ENCODE results near the gene CFAP47. TPM values are rescaled to one million over a fixed set of nuclear protein-coding genes. Genes with fewer than 3 reads are reported as not detected.

The CFAP47 gene
- total RNA-seq, 1 donor from 2014 or later: 0.10 TPM

DNA sequence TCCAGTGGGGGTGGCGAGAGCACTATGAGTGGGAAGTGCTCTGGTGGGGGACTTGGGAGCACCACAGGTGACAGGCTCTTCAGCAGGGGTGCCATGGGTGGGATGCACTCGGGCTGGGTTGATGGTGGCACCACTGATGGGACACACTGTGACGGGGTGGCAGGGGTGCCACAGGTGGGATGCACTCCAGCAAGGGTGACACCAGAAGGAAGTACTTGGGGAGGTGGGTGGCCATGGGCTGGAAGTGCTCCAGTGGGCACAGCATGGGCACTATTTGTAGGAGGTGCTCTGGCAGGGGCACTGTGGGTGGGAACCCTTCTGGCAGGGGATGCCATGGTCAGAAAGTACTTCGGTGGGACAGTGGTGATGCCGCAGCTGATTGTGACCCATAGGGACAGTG, 346.6 kb downstream of the CFAP47 start:
- DNase-seq: no peak

DNA sequence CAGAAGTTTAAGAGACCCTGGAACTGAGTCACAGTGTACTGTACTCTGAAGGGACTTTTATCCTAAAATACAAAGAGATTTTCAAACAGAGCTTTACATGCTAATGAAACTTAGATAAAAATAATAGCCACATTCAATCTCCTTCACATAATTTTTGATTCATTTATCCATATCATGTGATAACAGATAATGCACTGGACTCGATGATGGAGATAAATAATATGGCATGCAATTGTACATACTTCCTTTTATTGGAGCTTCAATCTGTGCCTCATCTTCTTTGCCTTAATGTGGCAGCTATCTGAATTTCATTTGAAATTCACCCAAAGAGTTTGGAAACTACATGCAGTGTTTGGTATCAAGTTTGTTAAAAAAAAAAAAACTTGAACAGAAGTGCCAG, 390.6 kb downstream of the CFAP47 start:
- DNase-seq: no peak

DNA sequence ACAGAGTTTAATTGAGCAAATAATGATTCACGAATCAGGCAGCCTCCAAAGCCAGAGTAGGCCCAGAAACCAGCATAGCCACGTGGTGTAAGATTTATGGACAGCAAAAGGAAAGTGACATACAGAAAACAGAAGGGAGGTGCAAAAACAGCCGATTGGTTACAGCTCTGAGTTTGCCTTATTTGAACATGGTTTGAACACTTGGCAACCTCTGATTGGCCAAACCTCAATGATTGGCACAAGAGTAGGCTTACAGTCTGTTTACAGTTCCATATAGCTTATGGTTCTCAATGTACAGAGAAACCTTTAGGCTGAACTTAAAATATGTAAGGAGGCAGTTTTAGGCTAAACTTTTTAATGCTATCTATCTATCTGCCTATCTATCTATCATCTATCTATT, 394.8 kb downstream of the CFAP47 start:
- DNase-seq: no peak

DNA sequence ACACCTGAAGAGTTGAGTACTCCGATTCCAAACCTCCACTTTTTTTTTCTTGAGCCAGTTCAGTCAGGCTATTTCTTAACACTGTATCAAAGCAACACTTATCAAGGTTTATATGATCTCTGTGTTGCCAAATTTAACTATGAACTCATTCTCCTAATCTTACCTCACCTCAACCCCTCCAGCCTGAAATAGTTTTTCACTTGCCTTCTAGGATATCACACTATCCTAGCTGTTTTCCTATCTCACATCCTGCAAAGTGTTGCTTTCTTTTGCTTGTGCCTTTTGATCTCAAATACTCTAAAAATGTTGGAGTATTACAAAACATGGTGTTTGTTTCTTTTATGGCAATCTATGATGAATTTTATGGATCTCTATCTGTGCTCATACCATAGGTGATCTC, 415.0 kb downstream of the CFAP47 start:
- no peak for DNase-seq

DNA sequence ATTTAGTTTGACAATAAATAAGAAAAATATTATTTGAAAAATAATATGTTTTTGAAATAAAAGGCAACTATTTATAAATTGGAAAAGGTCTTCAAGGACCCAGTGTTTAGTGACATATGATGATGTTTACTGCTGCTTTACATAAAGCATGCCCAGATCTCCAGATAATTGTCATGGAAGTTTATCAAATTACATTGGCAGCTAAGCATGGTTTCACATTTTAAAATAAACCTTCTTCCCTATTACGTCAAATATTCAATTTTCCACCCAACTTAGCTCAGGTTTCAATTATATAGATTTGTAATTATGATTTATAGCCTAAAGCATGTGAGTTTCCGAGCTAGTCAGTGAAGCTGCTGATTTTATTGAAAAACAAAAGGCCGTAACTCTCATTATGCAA, 417.2 kb downstream of the CFAP47 start:
- DNase-seq: peak; percentile 0

DNA sequence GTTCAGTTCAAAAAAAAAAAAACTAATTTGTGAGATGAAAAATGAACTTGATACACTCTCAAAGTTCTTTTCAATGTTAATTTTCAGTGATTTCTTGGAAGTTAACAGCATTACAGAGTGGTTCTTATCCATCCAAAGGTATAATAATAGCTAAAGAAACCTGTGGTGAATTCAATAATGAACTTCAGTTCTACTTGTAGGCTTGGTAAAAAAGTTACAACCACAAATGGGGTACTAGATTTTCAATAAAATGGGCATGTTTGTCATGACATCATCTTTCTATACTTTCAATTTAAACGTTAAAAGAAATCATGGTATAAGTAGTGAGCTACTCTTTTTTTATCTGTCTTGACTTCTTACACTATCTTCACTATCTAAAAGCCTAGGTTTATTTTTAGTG, 424.8 kb downstream of the CFAP47 start:
- DNase-seq: no peak

DNA sequence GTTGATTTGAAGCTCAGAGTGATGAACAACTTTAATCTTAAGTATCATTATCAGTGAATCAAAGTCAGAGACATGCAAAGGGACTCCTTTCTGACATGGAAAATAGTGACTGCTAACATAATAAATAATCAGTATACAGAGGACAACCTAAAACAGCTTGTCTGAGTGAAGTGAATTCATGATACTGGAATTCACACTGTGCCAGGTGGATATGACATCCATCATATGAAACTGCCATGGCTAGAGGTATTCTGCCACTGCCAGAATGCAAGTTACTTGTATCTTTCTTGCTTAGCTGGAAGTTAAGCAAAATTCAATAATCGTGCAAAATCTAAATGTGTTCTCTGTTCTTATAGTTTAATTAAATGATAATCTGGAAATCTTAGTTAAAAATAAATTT, 429.0 kb downstream of the CFAP47 start:
- no peak for DNase-seq

DNA sequence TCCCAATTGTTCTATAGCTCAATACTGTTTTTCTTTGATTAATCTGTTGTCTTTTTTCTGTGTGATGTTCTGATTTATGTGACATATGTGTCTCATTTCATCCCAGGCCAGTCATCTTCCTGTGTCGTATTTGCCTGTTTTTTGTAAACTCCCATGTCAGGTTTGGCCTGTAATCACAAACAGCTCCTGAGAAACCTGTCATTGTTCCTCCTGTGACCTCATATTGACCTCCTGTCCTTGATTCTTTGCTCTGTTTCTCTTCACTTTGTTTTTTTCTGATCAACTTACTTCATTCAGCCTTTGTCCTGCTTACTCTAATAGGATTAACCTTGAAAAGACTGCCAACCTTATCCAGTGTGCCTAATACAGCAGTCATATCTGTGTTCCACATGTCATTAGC, 438.3 kb downstream of the CFAP47 start:
- DNase-seq: no peak

DNA sequence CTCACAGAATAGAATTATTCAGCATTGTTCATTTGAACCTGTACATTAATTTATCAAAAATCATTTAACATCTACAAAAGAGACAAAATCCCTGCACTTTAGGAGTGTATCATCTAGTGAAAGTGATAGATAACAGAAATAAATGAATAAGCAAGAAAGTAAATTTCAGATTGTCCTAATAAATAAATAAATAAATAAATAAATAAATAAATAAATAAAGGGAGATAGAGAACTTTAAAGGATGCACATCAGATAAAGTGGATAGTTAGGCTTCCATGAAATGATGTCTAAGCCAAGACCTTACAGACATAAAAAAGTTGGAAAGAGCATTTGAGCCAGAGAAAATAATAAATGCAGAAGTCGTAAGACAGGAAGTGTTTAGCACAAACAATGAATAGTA, 444.7 kb downstream of the CFAP47 start:
- no peak for DNase-seq

DNA sequence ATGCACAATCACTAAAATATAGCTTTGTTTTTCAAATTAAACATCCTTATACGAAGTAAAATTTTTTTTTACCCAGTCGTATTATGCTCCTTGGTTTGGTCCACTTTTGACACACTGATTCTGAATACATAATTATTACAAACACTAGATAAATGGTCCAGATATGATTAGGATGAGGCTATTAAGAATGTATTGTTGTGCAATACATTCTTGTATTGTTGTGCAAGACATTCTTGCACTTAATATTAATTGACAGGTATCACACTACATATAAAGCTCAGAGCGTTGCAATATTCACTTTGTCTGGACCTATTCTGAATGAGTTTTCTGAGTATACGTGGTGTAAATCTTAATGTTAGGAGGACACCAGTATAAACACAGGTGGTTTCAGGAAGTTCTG, 464.0 kb downstream of the CFAP47 start:
- DNase-seq: no peak

DNA sequence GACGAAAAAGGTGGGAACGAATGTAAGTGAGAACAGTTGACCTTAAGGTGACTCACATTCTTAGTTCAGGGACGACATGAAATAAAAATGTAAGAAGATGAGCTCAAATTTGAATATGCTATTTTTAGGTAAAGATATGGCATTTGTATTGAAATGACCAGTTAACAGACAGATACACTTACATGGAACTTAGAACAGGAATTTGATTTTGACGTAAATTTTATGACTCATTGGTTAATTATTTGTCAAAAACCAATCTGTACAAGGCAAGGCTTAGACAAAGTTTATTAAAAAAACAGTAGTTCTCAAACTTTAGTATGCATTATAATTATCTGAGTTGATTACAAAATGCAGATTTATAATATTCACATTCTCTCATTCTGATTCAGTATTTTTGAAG, 469.4 kb downstream of the CFAP47 start:
- DNase-seq: no peak

DNA sequence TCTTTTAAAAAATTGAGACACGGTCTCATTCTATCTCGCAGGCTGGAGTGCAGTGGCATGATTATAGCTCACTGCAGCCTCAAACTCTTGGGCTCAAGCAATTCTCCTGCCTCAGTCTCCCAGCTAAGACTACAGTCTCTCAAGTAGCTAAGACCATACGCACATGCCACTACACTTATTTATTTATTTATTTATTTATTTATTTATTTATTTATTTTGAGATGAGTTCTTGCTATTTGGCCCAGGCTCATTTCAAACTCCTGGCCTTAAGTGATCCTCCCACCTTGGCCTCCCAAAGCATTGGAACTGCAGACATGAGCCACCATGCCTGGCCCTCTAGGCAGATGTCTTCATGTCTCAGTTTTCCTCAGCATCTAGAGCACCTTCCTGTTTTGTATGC, 482.2 kb downstream of the CFAP47 start:
- no peak for DNase-seq

DNA sequence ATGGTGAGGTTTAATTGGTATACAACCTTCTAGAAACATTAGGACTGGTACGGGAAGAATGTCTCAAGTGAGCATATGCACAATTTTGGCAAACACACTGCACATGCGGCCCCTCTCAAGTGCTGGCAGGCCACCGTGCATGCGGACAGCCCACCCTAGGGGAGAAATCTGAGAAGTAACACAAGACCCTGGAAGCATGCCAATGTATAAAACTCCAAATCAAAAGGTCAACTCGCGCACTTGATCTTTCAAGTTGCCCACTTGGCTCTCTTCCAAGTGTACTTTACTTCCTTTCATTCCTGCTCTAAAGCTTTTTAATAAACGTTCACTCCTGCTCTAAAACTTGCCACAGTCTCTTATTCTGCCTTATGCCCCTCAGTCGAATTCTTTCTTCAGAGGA, 488.3 kb downstream of the CFAP47 start:
- DNase-seq: peak; percentile 37

DNA sequence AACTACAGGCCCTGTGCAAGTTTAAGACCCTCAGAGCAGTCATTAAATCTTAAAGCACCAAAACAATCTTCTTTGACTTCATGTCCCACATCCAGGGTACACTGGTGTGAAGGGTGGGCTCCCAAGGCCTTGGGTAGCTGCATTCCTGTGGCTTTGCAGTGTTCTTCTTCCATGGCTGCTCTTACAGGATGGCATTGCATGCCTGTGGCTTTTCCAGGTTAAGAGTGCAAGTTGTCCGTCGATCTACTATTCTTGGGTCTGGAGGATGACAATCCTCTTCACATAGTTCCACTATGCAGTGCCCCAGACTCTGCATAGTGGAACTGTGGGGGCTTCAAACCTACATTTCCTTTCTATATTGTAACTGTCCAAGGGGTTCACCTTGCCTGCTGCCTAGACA, 494.5 kb downstream of the CFAP47 start:
- DNase-seq: no peak

DNA sequence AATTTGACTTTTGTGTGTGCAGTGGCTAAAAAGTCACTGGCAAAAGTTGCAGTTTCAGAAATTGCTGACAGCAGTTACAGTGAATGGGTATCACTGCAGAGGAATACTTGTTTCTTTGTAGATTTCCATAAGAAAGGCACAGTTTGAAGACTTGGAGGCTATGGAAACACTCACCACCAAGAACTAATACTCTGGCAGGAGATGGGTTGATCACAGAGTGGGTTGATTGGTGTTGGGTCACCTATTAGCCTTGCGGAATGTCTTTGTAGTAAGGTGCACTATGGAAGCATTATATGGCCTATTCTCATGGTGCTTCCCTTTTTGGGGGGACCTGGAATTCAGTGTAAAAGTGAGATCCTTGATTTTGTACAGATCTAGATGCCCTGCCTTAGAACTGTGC, 502.8 kb downstream of the CFAP47 start:
- DNase-seq: no peak

DNA sequence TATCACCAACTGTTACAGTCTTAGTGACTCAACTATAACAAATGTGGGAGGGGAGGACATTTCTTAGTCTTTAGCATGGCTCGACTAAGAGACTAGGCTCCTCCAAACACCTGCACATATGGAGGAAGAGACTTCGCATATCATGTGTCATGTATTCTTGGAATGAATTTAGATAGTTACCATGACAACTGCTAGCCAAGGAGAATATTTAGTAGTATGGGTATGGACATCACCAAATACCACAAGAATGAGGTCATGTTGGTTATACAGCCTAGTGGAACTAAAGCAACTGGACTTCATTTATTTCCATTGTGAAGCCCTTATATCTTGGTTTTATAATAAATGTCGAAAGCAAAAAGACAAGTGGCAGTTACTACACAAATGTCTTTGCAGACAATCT, 512.3 kb downstream of the CFAP47 start:
- DNase-seq: no peak

DNA sequence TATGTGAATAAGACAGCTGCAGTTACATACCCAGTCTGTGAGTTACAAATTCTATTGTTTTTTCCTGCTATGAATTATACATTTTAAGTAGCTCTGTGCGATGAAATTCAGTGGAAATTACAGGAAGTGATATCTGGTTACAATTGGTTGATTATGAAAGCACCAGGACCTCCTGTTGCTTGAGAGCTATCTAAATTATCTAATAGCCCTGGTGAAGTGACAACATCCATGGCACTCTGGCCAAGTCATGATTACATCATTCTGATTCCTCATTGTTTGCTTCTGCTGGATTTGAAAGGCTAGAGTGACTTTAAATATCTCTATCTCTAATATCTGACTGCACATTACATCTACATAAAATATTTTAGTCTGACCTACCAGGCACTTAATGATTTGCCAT, 515.0 kb downstream of the CFAP47 start:
- no peak for DNase-seq

Small RNA genes within 50 kb of the gene (small RNA-seq; reads per million reads assigned to genes)
- gene RNU6-641P (ENCODE audit: low replicate concordance): not detected

Other genes starting within 250 kb of the CFAP47 start
- not detected for gene MAGEB16, start 121.4 kb upstream of the CFAP47 start, total RNA-seq